Right kidney (tissue), 1 donor: Measurements from ENCODE around the gene EXOC4.
"Not testable (repeated sequence)": the region's sequence is repeated elsewhere in the genome, so short reads cannot be mapped to it uniquely, and the experiment has no call there.

Experiments used
- DNase-seq: peaks from one replicate; pipeline ENCODE4 v3.0.0-alpha.2; 2016

EXOC4 gene

GRCh38 chr7:133754708-133755107 is 501.8 kb downstream of the EXOC4 start:
- DNase-seq = no peak

DNA sequence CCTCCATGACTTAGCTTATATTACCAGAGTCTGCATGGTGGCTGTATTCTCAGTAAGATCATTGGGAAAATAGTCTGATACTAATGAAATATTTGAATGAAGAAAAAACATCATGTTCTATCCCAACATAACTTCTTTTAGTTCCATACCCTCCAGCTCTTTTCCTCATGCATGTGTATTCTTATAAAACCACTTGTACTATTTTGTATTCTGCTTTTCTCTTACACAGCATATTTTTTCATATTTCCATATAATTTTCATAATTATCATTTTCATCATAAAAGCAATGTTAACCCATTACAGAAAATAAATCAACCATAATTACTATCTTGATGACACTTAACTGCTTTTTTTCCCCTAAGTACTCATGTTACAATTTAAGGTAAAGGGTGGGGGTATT is 503.0 kb downstream of the EXOC4 start:
- no peak for DNase-seq

DNA sequence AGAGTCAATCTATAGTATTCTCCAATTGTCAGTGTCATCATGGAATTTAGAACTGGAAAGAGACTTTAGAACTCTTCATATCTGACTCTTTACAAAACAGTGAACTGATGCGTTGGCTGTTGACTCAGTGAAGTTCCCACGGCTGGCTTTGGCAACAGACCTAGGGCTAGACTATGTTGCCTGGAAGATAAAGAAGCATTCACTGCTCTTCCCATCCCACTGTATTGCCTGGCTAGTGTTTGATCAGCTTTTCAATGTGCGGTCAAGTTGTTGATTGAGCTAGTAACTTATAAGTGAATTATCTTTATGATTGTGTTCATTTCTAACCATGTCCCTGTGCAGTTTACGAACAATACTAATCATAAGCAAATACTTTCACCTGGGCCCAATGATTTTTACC is 508.6 kb downstream of the EXOC4 start:
- no peak for DNase-seq

DNA sequence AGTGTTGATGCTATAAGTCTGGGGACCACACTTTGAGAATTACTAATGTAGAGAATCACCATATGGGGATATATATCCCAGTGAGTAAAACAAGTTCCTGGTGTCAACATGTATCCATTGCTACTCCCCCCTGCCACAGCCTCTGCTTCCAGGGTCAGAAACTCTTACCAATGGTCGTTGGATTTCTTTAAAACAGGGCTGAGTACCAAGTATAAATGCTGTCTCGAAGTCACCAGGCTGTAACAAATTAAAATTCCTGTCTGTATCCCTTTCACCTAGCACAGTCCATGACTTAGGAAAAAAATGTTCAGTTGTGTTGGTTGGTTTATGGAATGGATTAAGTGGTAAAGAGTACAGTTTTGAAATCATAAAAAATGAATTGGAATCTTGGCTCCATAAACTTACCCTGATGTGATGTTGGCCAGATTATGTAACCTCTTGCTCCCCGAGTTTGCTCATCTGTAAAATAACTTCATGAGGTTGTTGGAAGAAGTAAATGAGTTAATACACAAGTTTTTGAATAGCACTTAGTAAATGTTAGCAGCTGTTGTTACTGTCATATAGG is 510.3 kb downstream of the EXOC4 start:
- no peak for DNase-seq

DNA sequence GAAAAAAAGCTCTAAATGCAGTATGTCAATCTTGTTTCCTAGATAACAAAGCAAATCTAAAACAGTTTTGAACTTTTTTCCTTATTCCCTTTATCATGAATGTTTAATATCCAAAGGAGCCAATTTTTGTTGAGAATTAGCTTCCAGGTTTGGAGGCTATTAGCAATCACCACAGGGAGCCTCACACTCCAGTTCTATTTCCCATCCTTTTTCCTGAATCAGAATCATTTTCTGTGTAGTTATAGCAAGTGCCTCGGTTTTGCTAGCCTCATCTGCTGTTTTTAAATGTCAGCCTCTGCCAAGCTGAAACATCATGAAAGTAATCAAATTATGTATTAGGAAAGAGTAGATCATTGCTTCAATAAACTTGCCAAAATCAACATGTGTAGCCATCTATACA is 516.8 kb downstream of the EXOC4 start:
- no peak for DNase-seq

DNA sequence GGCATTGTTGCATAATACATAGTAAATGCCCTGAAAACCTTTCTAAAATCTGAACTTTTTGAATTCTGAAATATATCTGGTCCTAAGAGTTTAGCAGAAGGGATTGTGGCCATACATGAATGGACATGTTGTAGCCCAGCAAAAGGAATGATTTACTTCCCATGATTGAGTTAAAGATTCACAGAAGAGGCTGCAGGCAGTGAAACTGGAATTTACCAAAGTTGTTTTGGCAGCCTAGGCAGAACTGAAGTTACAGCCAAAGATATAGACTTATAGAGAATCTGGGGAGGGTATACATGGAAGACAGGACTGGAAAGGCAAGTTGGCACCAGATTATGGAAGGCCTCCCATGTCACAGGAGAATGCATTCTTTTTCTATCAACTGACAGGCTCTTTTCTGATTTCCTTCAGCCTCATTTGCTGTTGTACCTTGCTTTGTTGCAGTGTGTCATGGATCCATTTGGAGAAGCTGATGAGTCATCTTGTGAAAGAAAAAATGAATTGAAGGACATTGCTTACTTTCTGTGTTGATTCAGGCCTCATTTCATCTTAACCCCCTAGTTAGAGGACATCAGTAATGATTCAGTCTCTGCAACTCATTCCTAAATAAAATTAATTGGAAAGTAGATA is 518.1 kb downstream of the EXOC4 start:
- DNase-seq = no peak

DNA sequence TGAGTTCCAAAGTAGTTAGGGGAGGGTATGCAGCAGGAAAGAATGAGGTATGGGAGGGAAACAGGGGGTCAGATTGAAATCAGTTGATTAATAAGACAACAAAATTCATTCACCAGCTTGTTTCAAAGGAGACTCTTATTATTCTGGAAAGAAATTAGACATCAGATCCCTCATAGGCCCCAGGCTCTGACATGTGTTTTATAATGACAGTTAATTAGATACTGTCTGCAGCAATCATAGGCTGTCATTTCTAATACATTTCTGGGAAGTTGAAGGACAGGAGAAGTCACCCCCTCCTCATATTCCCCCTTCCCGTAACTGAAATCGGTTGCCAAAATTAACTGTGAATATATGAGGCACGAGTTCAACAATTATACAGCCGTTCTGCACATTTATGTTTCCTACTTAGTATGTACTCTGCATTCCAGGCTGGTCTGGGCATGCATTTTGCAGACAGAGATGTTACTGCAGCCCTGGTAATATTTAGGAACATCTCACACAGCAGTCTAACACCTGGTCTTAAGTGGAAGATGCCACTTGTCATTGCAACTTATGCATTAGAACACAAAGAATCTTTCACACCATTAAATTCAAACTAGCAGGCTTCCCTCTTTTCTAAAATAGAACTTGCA is 519.0 kb downstream of the EXOC4 start:
- no peak for DNase-seq

- DNase-seq = no peak
Measured at GRCh38 chr7:133773601-133774000, 520.7 kb downstream of the EXOC4 start.

GRCh38 chr7:133775201-133775600 is 522.3 kb downstream of the EXOC4 start:
- no peak for DNase-seq

- no peak for DNase-seq
Measured at GRCh38 chr7:133776266-133776665, 523.4 kb downstream of the EXOC4 start.

- no peak for DNase-seq
Measured at GRCh38 chr7:133777701-133778100, 524.8 kb downstream of the EXOC4 start.

DNA sequence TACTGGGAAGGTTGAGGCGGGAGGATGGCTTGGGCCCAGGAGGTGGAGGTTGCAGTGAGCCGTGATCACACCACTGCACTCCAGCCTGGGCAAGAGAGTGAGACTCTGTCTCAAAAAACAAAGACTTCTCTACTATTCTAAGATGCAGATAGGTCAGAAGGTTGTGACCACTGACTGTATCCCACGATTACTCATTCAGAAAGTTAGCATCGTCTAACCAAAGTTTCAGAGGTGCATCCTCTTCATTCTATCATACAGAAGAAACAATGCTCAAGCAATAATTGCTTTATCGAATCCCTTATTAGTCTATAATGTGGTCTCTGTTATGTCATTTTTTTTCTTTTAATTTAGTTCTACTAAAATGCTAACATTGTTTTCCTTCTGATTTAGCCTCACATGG is 525.6 kb downstream of the EXOC4 start:
- no peak for DNase-seq

GRCh38 chr7:133779538-133779937 is 526.7 kb downstream of the EXOC4 start:
- not testable (repeated sequence) for DNase-seq

DNA sequence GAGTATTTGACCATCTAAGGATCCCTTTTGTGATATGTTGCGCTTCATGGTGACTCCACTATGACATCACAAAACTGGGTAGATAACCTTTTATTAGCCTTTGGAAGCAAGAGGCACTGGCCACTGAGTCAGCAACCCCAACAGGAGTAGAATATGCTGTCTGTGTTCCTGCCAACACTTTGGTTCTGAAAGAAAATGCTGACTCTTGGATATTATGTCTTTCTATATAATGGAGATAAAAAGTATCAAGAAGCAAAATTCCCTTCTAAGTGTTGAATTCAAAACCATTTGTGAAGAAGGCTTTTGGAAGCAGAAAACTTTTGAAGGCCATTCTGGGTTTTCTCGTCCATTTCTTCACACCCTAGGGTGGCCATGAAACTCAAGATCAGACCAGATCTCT is 528.0 kb downstream of the EXOC4 start:
- DNase-seq = no peak

DNA sequence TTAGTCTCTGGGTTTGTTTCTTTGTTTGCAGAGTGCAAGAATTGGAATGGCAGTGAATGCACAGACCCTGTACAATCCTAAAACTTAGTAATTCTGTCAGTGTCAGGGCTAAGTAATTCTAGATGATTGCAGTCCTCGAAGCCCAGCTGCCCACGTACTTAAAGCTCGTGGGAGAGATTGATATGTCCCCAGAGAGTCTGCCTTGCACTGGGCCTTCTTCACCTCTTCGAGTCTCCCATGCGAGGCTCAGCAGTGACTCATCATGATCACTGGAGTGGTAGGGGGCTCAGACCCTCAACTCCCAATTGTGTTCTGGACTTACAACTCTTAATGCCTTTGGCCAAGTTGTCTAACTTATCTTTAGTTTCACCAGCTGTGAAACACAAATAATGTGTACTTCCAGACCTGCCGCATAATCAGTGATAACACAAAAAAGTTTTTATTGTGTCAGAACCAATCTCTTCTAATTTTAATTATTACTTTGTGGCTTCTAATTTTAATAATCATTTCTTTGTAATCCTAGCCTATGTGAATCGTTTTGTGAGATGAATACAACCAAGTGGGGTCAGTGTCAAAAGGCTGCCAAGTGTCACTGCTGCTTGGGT is 528.7 kb downstream of the EXOC4 start:
- no peak for DNase-seq

DNA sequence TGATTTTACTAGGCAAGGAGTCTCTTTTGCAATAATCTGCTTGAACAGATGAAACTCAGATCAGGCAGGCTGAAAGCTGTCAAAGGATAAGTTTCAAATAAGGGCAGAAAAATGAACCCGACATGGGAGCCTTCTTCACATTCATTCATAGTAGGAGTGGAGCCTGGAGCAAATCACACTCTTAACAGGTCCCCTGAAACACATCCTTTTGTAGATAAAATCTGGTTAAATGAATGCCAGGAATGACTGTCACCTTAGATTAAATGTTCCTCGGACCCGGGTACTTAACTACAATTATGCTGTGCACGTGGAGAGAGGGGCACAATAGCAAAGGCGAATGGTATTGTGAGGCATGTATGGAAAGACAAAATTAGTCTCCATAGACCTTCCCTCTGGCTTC is 529.6 kb downstream of the EXOC4 start:
- no peak for DNase-seq

GRCh38 chr7:133783276-133783675 is 530.4 kb downstream of the EXOC4 start:
- DNase-seq = no peak

GRCh38 chr7:133784486-133785001 is 531.7 kb downstream of the EXOC4 start:
- DNase-seq = no peak

DNA sequence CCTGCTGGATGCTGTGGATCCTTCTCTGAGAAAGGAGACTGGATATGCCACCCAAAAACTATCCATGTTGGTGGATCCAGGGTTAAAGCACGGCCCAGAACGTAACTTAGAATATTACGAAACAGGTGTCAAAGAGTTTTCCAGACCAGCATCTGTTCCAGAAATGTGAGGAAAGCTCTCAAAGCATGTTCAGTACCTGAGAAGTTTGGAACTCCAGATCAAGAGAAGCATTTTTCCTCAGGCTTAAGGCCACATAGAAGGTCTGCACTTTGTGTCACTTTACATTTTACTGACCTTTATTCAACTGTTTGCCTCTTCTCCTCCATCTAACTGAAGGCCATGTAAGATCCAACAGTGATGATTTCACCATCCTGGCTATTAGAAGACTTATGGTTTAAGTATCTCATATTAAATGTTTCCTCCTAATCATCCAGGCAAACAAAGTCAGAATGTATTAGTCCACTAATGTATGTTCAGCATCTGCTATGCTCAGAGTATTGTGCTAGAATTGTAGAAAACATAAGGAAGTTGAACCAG is 533.6 kb downstream of the EXOC4 start:
- no peak for DNase-seq

DNA sequence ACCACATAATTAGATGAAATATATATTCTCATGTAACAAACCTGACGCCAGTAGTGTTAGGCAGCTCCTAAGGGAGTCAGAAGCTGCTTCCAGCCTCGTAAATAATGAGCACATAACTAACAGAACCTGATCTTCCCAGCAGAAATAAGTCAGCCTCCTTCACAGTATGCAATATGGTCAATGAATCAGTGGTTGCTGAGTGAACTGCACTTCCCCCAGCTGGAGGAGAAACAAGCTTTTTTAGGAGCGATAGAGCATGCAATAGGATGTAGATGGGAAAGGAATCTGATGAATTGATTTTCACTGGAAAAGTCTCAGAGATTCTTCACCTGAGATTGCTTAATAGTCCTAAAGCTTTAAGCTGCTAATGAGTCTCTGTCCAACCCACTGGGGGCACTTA is 537.1 kb downstream of the EXOC4 start:
- DNase-seq = no peak

- no peak for DNase-seq
Measured at GRCh38 chr7:133790911-133791310, 538.0 kb downstream of the EXOC4 start.

- no peak for DNase-seq
Measured at GRCh38 chr7:133794479-133794878, 541.6 kb downstream of the EXOC4 start.

GRCh38 chr7:133795068-133795665 is 542.3 kb downstream of the EXOC4 start:
- DNase-seq = no peak
